K562 (cell line): Measurements from ENCODE around the gene MAP1S. TPM values are rescaled to one million over a fixed set of nuclear protein-coding genes. Genes with fewer than 3 reads are reported as not detected.

Experiments used
- ATAC-seq: fragments of 200-7000 bp; cut with Tn5 transposase; 3 replicates; pipeline ENCODE4 v1.9.1; 2020; ENCODE audit warnings: moderate library complexity
- BruUV-seq: library from RNA; stranded (reverse); fragments of 400-500 nt; replicated peaks from 2 replicates; lab custom pipeline; 2021; lab: Mats Ljungman, UMichigan
- CTCF ChIA-PET: fragments of 300-600 bp; formaldehyde crosslinking; extraction: SDS; loops from one replicate; lab custom pipeline; 2021; ENCODE audit warnings: low intra/inter-chr PET ratio; lab: Yijun Ruan, JAX
- POLR2A ChIA-PET: fragments of 300-600, 350-650 bp; sonication (Branson Sonifier 250); formaldehyde crosslinking; extraction: SDS; loops from one replicate; lab custom pipeline; 2021; ENCODE audit warnings: antibody characterized with exemption, inconsistent platforms; lab: Yijun Ruan, JAX
- DNase-seq, 4 experiments: peaks; one replicate each; pipeline versions ENCODE4 v3.0.0 to v3.0.0-alpha.2; 2011 to 2018; ENCODE audit warnings: low spot score in 3 of 4, mixed read lengths in 3 of 4; ENCODE audit errors: extremely low read depth in 1 of 4
- FAIRE-seq: peaks from 2 replicates; lab custom pipeline; 2011; peaks lifted over from hg19 to GRCh38; lab: Jason Lieb, UNC
- H2AFZ ChIP-seq: 2 replicates; pipeline ENCODE4 v1.6.0; 2011; ENCODE audit warnings: low read depth, low read length, control low read depth, inconsistent platforms
- H3K27ac ChIP-seq: fragments of 200-600 bp; 3 replicates; pipeline ENCODE4 v1.8.0; 2011; ENCODE audit warnings: low read depth, mild to moderate bottlenecking, control low read depth, inconsistent platforms, low read length, moderate library complexity, mixed read lengths; ENCODE audit errors: extremely low read depth
- H3K27me3 ChIP-seq, 2 experiments: fragments of 300-600 bp in 1 of 2; 2 replicates in 1 of 2; 3 replicates in 1 of 2; pipeline versions ENCODE4 v1.6.0 to v1.8.0; 2011; ENCODE audit warnings: inconsistent platforms in 2 of 2, low read length in 2 of 2, mild to moderate bottlenecking in 1 of 2, mixed read lengths in 1 of 2, moderate library complexity in 1 of 2; ENCODE audit not compliant: control insufficient read depth in 2 of 2, insufficient read depth in 2 of 2
- H3K36me3 ChIP-seq: fragments of 300-600 bp; 3 replicates; pipeline ENCODE4 v1.8.0; 2011; ENCODE audit warnings: mild to moderate bottlenecking, low read length, inconsistent platforms; ENCODE audit not compliant: control insufficient read depth, insufficient read depth
- H3K4me1 ChIP-seq, 2 experiments: fragments of 200-600 bp in 1 of 2; replicated peaks in 1 of 2; 2 replicates in 1 of 2; 3 replicates in 1 of 2; pipeline versions ENCODE4 v1.5.1 to v1.8.0; 2011; ENCODE audit warnings: inconsistent platforms in 2 of 2, low read length in 2 of 2, mild to moderate bottlenecking in 1 of 2, mixed read lengths in 1 of 2, moderate library complexity in 1 of 2; ENCODE audit not compliant: control insufficient read depth in 2 of 2, insufficient read depth in 2 of 2
- H3K4me2 ChIP-seq: 2 replicates; pipeline ENCODE4 v1.6.1; 2011; ENCODE audit warnings: low read length, control low read depth, inconsistent platforms, mixed read lengths; ENCODE audit not compliant: insufficient read depth
- H3K4me3 ChIP-seq: fragments of 200-600 bp; sonication (generic), shearing (Covaris generic); 2 replicates; pipeline ENCODE4 v1.5.1; 2016; ENCODE audit warnings: control low read depth, inconsistent platforms
- H3K79me2 ChIP-seq: fragments of 200-600 bp; 3 replicates; pipeline ENCODE4 v1.8.0; 2011; ENCODE audit warnings: low read length, inconsistent platforms; ENCODE audit not compliant: control insufficient read depth, insufficient read depth
- H3K9ac ChIP-seq, 2 experiments: 2 replicates each; pipeline versions ENCODE4 v1.6.0 to v1.6.1; 2011; ENCODE audit warnings: low read depth in 2 of 2, low read length in 2 of 2, control low read depth in 1 of 2, inconsistent platforms in 1 of 2, mild to moderate bottlenecking in 1 of 2, mixed read lengths in 1 of 2; ENCODE audit not compliant: insufficient read depth in 1 of 2
- H3K9me1 ChIP-seq: one replicate; pipeline ENCODE4 v1.6.0; 2011; ENCODE audit warnings: inconsistent platforms, mild to moderate bottlenecking, low read length, moderate library complexity; ENCODE audit not compliant: control insufficient read depth, insufficient read depth
- H3K9me3 ChIP-seq: replicated peaks from 2 replicates; pipeline ENCODE4 v1.5.1; 2011; ENCODE audit warnings: low read depth, low read length, inconsistent platforms; ENCODE audit not compliant: control insufficient read depth, insufficient read depth
- H4K20me1 ChIP-seq: replicated peaks from 2 replicates; pipeline ENCODE4 v1.6.1; 2011; ENCODE audit warnings: low read length, inconsistent platforms, mixed read lengths; ENCODE audit not compliant: control insufficient read depth, insufficient read depth
- ZNF407 ChIP-seq: fragments of 450-650 bp; IDR thresholded peaks from 2 replicates; pipeline ENCODE4 v1.6.1; 2016; ENCODE audit warnings: low read depth
- WGBS: fragments of 100-300 bp; shearing (Covaris generic); methylation state at CpG from one replicate; pipeline ENCODE4 v1.1.6; 2016; ENCODE audit warnings: low coverage, mixed read lengths; ENCODE audit not compliant: insufficient coverage; ENCODE audit errors: missing lambda C conversion rate; 5-methylcytosine and 5-hydroxymethylcytosine counted together
- in situ Hi-C: fragments of 300-500 bp; cut with MboI; formaldehyde crosslinking; loops from 4 replicates; pipeline ENCODE4 v1.15.0; 2018; ENCODE audit warnings: inconsistent platforms, mixed read lengths
- intact Hi-C: fragments of 100-400 bp; cut with micrococcal nuclease; formaldehyde crosslinking; loops from 2 replicates; pipeline ENCODE4 v1.14.2; 2022
- polyA plus RNA-seq, 8 experiments: library from polyadenylated mRNA; depleted of rRNA in 4 of 8; stranded (reverse) in 5 of 8; unstranded in 3 of 8; fragments of >200 nt; fragmentation: Nextera tagmentation in 2 of 8; fragmentation: Illumina TruSeq in 1 of 8; extraction: Ambion mirVana in 2 of 8; extraction: Trizol in 1 of 8; gene quantifications; 2 replicates each; pipeline versions ENCODE4 v1.2.1 to v1.2.3, GENCODE V29; 2011 to 2014; ENCODE audit warnings: inconsistent platforms in 1 of 8, missing spikeins in 1 of 8
- total RNA-seq, 7 experiments: library from RNA; depleted of rRNA in 6 of 7; stranded (reverse); fragments of >200 nt in 6 of 7; fragmentation: Illumina TruSeq in 2 of 7; extraction: Trizol in 2 of 7; gene quantifications; 2 replicates each; pipeline versions ENCODE4 v1.2.1 to v1.2.3, GENCODE V29; 2011 to 2021; ENCODE audit warnings: low replicate concordance in 1 of 7

Gene MAP1S
- total and polyA plus RNA-seq, 9 of the 15 experiments (the other 6 are each of a cell fraction or from before 2014, with no cell fraction given): 2.0 to 81.0 (median 9.5) TPM

DNA sequence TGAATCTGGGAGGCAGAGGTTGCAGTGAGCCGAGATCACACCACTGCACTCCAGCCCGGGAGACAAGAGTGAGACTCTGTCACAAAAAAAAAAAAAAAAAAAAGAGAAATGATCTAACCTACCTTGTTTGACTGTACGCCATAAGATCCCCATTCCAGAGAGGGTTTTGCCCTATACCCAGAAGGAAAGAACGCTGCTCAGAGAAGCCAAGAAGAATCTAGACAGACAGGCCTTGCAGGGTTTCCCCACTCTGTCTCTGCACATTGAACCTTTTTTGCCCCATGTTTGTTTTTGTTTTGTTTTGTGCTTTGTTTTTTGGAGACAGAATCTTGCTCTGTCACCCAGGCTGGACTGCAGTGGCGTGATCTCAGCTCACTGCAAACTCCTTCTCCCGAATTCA, 7.4 kb upstream of the MAP1S start:
- ATAC-seq: no peak
- Histone ChIP-seq H4K20me1 (no peaks in the 10 kb centered on the region), H3K79me2 (no peaks in the 10 kb centered on the region), H3K27ac (no peak overlapping the region), H3K4me1 (no peaks in the 10 kb centered on the region; a peak in 2 of 5 replicates), H3K9me1 (no peaks in the 10 kb centered on the region), H3K36me3 (no peaks in the 10 kb centered on the region), H3K4me3 (no peak overlapping the region), H3K27me3 (no peaks in the 10 kb centered on the region), H3K9ac (no peak overlapping the region), H3K4me2 (no peak overlapping the region), H3K9me3 (no peaks in the 10 kb centered on the region), H2AFZ (peak overlapping the region; percentile 44; the same call in 1 of the 2 replicates)
- 41% methylated on average over 4 of the region's 6 CpGs for WGBS
- no peak for FAIRE-seq
- intact Hi-C loops (no loop called here), in situ Hi-C loops (no loop called here)
- CTCF ChIA-PET: no interaction called here
- POLR2A ChIA-PET: interaction anchor here (0.8 kb wide), 1 partner anchor 11 kb away, joined by 3 read pairs; no protein-coding TSS in a partner anchor
- TF ChIP-seq ZNF407: no peak
- no TSS peak for BruUV-seq
- no peak for DNase-seq
